ENCODE results near the gene CCDC110.
"Not testable (repeated sequence)": the region's sequence is repeated elsewhere in the genome, so short reads cannot be mapped to it uniquely, and the experiment has no call there.

CCDC110 gene

GRCh38 chr4:185471235-185472102, at the start of gene CCDC110:
Gene CCDC110 (minus strand): TSS chr4:185471733. CDS start chr4:185471683, 50 bp downstream.
- Histone ChIP-seq H3K4me3 (peak within 1 kb of the TSS; percentile 54 to 85 (median 74)), H3K27ac (peak within 1 kb of the TSS in 14 of 21 experiments; percentile 10 to 81 (median 56))

DNA sequence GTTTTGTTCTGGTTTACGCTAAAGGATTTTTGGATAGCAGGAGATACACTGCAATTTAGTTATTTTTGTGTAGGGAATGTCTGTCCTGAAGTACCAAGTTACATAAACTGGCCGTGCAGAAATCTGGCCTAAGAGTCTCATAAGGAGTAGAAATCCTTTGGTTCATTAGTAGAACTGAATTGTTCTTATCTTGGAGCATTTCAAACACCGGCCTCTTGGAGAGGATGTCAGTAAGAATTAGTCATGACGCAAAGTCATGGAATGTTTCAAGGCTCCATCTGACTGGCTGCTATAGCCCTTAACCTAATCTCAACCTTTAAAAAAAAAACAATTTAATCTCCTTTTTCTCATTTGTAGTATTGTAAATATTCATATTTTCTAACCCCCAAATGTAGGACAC, 48.6 kb upstream of the CCDC110 start:
- no peak overlapping the region for H3K27ac ChIP-seq
- no peak overlapping the region for H3K4me3 ChIP-seq

GRCh38 chr4:185518494-185518893, 47.0 kb upstream of the CCDC110 start:
- no peak overlapping the region for H3K27ac ChIP-seq

DNA sequence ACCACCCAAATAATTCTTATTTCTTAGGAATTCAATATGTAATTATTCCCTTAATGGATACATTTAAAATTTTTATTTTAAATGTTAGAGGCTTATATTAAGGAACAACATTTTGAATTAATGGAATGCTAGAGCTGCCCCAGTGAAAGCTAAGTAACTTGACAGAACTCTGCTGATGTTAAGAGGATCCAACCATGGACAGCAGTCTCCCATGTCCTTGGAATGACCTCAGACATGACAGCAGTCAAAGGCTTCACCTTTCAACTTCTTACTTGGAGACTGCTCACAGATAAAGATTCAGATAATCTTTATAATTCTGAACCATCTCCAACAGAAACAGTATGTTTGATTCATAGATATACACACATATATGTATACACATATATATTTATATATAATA, 46.5 kb upstream of the CCDC110 start:
- Histone ChIP-seq H3K27ac (no peak overlapping the region), H3K4me3 (no peak overlapping the region)

More at GRCh38 chr4:185518494-185518893, 47.0 kb upstream of the CCDC110 start:
- H3K4me3 ChIP-seq: no peak overlapping the region

DNA sequence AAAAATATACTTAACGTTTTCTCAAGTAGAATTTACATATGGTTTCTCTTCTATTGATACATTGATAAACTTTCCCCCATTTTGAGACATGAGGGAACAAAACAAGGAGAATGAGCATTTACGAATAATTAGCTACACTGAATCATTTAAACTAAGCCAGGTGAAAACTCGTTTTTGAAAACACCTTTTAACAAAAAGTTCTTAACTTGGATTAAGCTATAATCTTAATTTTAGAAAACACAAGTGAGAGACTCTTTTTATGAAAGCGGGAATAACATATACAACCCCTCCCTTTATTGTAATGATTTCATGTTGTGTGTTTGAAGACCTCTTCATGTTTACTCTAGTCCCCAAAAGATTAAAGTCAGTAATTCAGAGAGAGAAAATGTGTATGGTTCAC, 43.7 kb upstream of the CCDC110 start:
- no peak overlapping the region for H3K27ac ChIP-seq
- H3K4me3 ChIP-seq: no peak overlapping the region

DNA sequence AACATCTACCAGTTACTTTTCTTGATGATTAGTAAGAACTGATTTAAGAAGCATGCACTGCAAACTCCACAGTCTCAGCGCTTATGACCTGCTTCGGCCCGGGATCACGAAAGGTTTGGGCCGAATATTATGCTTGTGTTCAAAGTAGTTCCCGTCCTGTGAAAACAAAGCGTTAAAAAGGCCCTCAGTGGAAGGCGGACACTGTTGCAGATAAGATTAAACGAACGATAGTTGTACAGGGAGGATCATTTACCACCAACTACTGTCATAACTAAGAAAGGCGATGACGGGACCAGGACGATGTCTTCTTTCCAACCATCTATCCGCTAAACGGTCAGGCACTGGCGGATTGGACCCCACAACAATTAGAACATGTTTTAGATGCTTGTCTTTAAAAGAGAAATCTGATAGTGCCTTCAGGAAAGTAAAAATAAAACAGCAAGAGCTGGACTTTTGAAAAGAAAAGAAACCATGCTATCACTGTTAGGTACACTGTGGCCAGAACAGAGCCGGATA, 42.7 kb upstream of the CCDC110 start:
- Histone ChIP-seq H3K27ac (no peak overlapping the region), H3K4me3 (no peak overlapping the region)

- Histone ChIP-seq H3K4me3 (no peak overlapping the region), H3K27ac (no peak overlapping the region)
Observed at GRCh38 chr4:185513489-185514181, 42.1 kb upstream of the CCDC110 start.

- no peak overlapping the region for H3K4me3 ChIP-seq
- H3K27ac ChIP-seq: no peak overlapping the region
Observed at GRCh38 chr4:185512516-185512915, 41.0 kb upstream of the CCDC110 start.

- not testable (repeated sequence) for H3K27ac ChIP-seq, H3K4me3 ChIP-seq
Observed at GRCh38 chr4:185511243-185511642, 39.7 kb upstream of the CCDC110 start.

DNA sequence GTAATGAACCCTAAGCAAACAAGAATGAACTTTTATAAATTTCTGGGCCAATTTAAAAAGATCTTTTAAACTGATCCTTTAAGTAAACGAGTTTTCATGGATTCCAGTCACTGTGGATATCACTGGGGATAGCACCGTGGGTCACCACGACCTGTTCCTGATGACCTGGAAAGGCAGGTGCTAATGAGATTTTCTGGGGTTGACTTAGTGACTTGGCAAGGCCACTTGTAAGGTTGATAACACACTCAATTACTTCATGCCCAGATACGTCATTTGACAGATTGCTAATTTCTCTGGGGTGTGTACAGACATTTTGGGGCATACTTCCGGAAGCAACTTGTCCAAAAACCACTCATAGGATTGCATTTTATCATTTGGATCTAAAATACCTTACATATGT, 39.3 kb upstream of the CCDC110 start:
- Histone ChIP-seq H3K27ac (no peak overlapping the region), H3K4me3 (no peak overlapping the region)

DNA sequence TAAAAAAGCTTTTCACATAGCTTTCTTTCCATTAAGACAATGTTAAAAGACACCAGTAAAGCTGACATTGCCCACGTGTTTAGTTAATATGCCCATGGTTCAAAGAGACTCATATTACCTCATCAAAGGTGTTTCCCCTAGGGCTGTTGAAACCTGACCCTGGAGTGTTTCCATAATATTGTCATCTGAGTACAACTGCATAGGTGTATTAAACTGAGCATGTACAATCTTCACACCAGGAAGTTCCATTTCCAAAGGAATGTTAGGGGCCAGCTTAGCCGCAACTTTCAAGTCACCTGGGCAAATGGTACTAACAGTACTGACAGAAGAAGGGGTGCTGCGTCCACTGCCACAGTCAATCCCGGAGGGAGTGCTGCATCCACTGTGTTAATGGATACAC, 36.6 kb upstream of the CCDC110 start:
- Histone ChIP-seq H3K4me3 (no peak overlapping the region), H3K27ac (no peak overlapping the region)

GRCh38 chr4:185506422-185506821, 34.9 kb upstream of the CCDC110 start:
- no peak overlapping the region for H3K27ac ChIP-seq
- no peak overlapping the region for H3K4me3 ChIP-seq

GRCh38 chr4:185504098-185505047, 32.8 kb upstream of the CCDC110 start:
- H3K4me3 ChIP-seq: no peak overlapping the region
- no peak overlapping the region for H3K27ac ChIP-seq

DNA sequence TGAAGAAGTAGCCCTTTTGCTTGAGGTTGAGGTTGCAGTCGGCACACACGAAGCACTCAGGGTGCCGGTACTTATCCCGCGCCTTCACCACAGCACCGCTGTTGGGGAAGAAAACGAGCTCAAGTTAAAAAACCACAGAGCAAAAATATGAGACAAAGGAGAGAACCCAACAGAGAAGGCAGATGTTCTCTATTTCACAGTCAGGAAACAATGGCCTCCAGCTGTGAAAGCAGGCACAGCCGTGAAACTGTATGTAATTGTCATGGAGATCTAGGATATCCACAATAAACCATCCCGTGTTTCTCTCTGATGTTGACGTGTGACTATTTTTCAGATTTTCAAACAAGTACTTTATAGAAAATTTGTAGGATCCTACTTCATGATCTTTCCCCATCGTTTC, 30.9 kb upstream of the CCDC110 start:
- H3K27ac ChIP-seq: no peak overlapping the region
- no peak overlapping the region for H3K4me3 ChIP-seq

DNA sequence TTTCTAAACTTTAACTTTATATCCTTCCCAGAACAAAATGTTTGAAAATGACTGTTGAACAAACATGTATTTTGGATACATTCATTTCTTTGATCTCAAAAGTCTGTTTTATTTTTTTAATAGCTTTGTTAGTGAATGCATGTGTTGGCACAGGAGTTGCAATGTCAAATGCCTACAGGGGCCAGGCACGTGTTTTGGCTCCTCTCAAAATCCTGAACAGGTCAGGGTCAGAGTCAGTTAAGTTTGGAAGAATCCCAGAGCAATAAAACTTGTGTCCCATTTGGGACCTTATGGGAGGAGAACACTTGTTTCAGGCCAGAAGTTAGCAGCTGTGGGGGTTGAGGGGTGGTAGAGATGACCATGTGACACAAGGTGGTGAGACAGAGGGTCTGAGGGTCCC, 29.0 kb upstream of the CCDC110 start:
- H3K4me3 ChIP-seq: no peak overlapping the region
- H3K27ac ChIP-seq: no peak overlapping the region

- H3K27ac ChIP-seq: no peak overlapping the region
- no peak overlapping the region for H3K4me3 ChIP-seq
Observed at GRCh38 chr4:185500035-185500434, 28.5 kb upstream of the CCDC110 start.

- Histone ChIP-seq H3K4me3 (no peak overlapping the region), H3K27ac (no peak overlapping the region)
Observed at GRCh38 chr4:185488650-185489049, 17.1 kb upstream of the CCDC110 start.

GRCh38 chr4:185481401-185481800, 9.9 kb upstream of the CCDC110 start:
- no peak overlapping the region for H3K4me3 ChIP-seq
- no peak overlapping the region for H3K27ac ChIP-seq

DNA sequence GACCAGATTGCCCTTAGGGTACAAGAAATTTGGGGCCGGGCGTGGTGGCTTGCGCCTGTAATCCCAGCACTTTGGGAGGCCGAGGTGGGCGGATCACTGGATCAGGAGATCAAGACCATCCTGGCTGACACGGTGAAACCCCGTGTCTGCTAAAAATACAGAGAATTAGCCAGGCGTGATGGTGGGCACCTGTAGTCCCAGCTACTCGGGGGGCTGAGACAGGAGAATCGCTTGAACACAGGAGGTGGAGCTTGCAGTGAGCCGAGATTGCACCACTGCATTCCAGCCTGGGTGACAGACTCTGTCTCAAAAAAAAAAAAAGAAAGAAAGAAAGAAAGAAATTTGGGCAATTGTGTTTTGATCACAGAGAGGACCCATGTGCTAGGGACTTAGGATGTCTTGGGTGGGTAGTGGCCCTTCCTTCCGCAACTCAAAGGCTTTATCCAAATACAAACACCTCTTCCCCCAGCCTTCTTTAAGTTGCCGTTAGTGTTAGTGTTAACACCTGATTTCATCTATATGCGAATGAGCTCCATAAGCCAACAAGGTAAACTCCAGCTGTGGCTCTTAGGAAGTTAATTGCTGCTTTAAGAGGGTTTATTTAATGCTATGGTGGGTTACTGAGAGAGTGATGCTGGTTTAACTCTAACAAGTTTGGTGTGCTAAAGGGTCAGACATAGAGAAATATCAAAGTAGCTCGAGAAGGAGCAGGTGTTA, 8.6 kb upstream of the CCDC110 start:
- Histone ChIP-seq H3K27ac (no peak overlapping the region), H3K4me3 (no peak overlapping the region)
